IMR-90 (cell line): ENCODE measurements around the gene EVL. TPM values are rescaled to one million over a fixed set of nuclear protein-coding genes. Genes with fewer than 3 reads are reported as not detected.

Source experiments
- ATAC-seq: fragments of 200-7000 bp; cut with Tn5 transposase; 2 replicates; pipeline ENCODE4 v1.9.1; 2020; ENCODE audit warnings: low read depth, mild to moderate bottlenecking, moderate library complexity
- BruUV-seq: library from RNA; stranded (reverse); fragments of 400-500 nt; replicated peaks from 2 replicates; lab custom pipeline; 2021; lab: Mats Ljungman, UMichigan
- CTCF ChIA-PET: fragments of 300-600 bp; formaldehyde crosslinking; extraction: SDS; loops from one replicate; lab custom pipeline; 2021; ENCODE audit warnings: antibody characterized with exemption; lab: Yijun Ruan, JAX
- POLR2A ChIA-PET: fragments of 300-600 bp; sonication (Branson Sonifier 250); formaldehyde crosslinking; loops from one replicate; lab custom pipeline; 2022; ENCODE audit warnings: antibody characterized with exemption; ENCODE audit not compliant: unreplicated experiment; lab: Charles Lee
- DNase-seq: peaks from one replicate; pipeline ENCODE4 v3.0.0; 2013
- H2AFZ ChIP-seq: replicated peaks from 2 replicates; pipeline ENCODE3; 2013; ENCODE audit warnings: low read length, mild to moderate bottlenecking; ENCODE audit not compliant: poor library complexity
- H2AK5ac ChIP-seq: 2 replicates; pipeline ENCODE4 v1.6.1; 2013; ENCODE audit warnings: low read depth, low read length, inconsistent platforms
- H2AK9ac ChIP-seq: replicated peaks from 2 replicates; pipeline ENCODE3; 2013; ENCODE audit warnings: mild to moderate bottlenecking, low read depth, low read length, moderate library complexity; ENCODE audit not compliant: poor library complexity
- H2BK120ac ChIP-seq: 2 replicates; pipeline ENCODE4 v1.6.1; 2013; ENCODE audit warnings: low read depth, low read length, inconsistent platforms
- H2BK15ac ChIP-seq: 3 replicates; pipeline ENCODE4 v1.6.1; 2013; ENCODE audit warnings: low read depth, low read length, inconsistent platforms
- H2BK20ac ChIP-seq: 2 replicates; pipeline ENCODE4 v1.6.1; 2013; ENCODE audit warnings: low read depth, mild to moderate bottlenecking, inconsistent platforms, low read length, moderate library complexity
- H2BK5ac ChIP-seq: 2 replicates; pipeline ENCODE4 v1.6.1; 2013; ENCODE audit warnings: mild to moderate bottlenecking, low read depth, low read length, inconsistent platforms; ENCODE audit not compliant: poor library complexity, severe bottlenecking
- H3K14ac ChIP-seq: replicated peaks from 2 replicates; pipeline ENCODE4 v1.6.1; 2013; ENCODE audit warnings: low read depth, low read length, inconsistent platforms
- H3K18ac ChIP-seq: 2 replicates; pipeline ENCODE4 v1.6.1; 2013; ENCODE audit warnings: low read depth, low read length, control low read depth
- H3K23ac ChIP-seq: 2 replicates; pipeline ENCODE4 v1.6.1; 2013; ENCODE audit warnings: low read depth, low read length, inconsistent platforms
- H3K27ac ChIP-seq: 2 replicates; pipeline ENCODE4 v1.5.1; 2013; ENCODE audit warnings: mild to moderate bottlenecking, control low read depth, low read length; ENCODE audit not compliant: insufficient read depth
- H3K27me3 ChIP-seq: 2 replicates; pipeline ENCODE4 v1.6.1; 2013; ENCODE audit warnings: low read length; ENCODE audit not compliant: control insufficient read depth, insufficient read depth
- H3K36me3 ChIP-seq: 2 replicates; pipeline ENCODE4 v1.6.1; 2013; ENCODE audit warnings: low read length, mixed read lengths; ENCODE audit not compliant: control insufficient read depth, insufficient read depth
- H3K4ac ChIP-seq: 2 replicates; pipeline ENCODE4 v1.6.1; 2013; ENCODE audit warnings: low read depth, low read length, inconsistent platforms
- H3K4me1 ChIP-seq: 2 replicates; pipeline ENCODE4 v1.6.1; 2013; ENCODE audit warnings: low read length, mixed read lengths; ENCODE audit not compliant: control insufficient read depth, insufficient read depth
- H3K4me2 ChIP-seq: 2 replicates; pipeline ENCODE4 v1.6.1; 2013; ENCODE audit warnings: low read depth, mild to moderate bottlenecking, control low read depth, low read length, moderate library complexity
- H3K4me3 ChIP-seq: 2 replicates; pipeline ENCODE4 v1.5.1; 2013; ENCODE audit warnings: low read depth, mild to moderate bottlenecking, control low read depth, low read length, moderate library complexity; ENCODE audit not compliant: insufficient read depth
- H3K56ac ChIP-seq: 2 replicates; pipeline ENCODE4 v1.6.1; 2013; ENCODE audit warnings: low read length, inconsistent platforms; ENCODE audit not compliant: insufficient read depth; ENCODE audit errors: extremely low read depth
- H3K79me1 ChIP-seq, 2 experiments: 2 replicates each; pipeline ENCODE4 v1.6.1; 2013; ENCODE audit warnings: low read length in 2 of 2, inconsistent platforms in 1 of 2, low read depth in 1 of 2
- H3K9ac ChIP-seq: 2 replicates; pipeline ENCODE4 v1.6.1; 2013; ENCODE audit warnings: low read depth, low read length, control low read depth
- H3K9me1 ChIP-seq: 2 replicates; pipeline ENCODE4 v1.6.1; 2013; ENCODE audit warnings: low read length, inconsistent platforms; ENCODE audit not compliant: insufficient read depth
- H3K9me3 ChIP-seq: 2 replicates; pipeline ENCODE4 v1.6.1; 2013; ENCODE audit warnings: low read length; ENCODE audit not compliant: control insufficient read depth, insufficient read depth
- H4K20me1 ChIP-seq: 2 replicates; pipeline ENCODE4 v1.6.1; 2013; ENCODE audit warnings: low read length, inconsistent platforms; ENCODE audit not compliant: insufficient read depth
- H4K5ac ChIP-seq: 2 replicates; pipeline ENCODE4 v1.6.1; 2013; ENCODE audit warnings: mild to moderate bottlenecking, low read depth, low read length, control low read depth
- H4K8ac ChIP-seq, 2 experiments: 2 replicates each; pipeline ENCODE4 v1.6.1; 2013; ENCODE audit warnings: low read depth in 2 of 2, low read length in 2 of 2, control low read depth in 1 of 2, inconsistent platforms in 1 of 2
- H4K91ac ChIP-seq: 2 replicates; pipeline ENCODE4 v1.6.1; 2013; ENCODE audit warnings: low read depth, low read length, inconsistent platforms; ENCODE audit not compliant: insufficient read depth
- FOS ChIP-seq: fragments of 150-350 bp; IDR thresholded peaks from 2 replicates; pipeline ENCODE4 v1.6.1; 2016; ENCODE audit warnings: low read depth, low read length
- NFE2L2 ChIP-seq: fragments of 150-350 bp; IDR thresholded peaks from 2 replicates; pipeline ENCODE4 v1.6.1; 2016; ENCODE audit warnings: low read depth, mild to moderate bottlenecking, low read length
- RAD21 ChIP-seq: IDR thresholded peaks from 2 replicates; pipeline ENCODE4 v1.6.1; 2012; ENCODE audit warnings: low read length, improper control_type of control experiment
- RCOR1 ChIP-seq: IDR thresholded peaks from 2 replicates; pipeline ENCODE4 v1.6.1; 2012; ENCODE audit warnings: mild to moderate bottlenecking, low read length, improper control_type of control experiment; ENCODE audit not compliant: insufficient replicate concordance
- SMC3 ChIP-seq: fragments of 150-350 bp; IDR thresholded peaks from 2 replicates; pipeline ENCODE4 v1.6.1; 2016; ENCODE audit warnings: low read depth, mild to moderate bottlenecking, antibody characterized with exemption, low read length, moderate library complexity
- WGBS, 2 experiments: methylation state at CpG; one replicate each; pipeline versions ENCODE4 v1.1.5 to v1.1.7; 2013; ENCODE audit warnings: missing lambda C conversion rate in 2 of 2; ENCODE audit not compliant: insufficient read length in 1 of 2; ENCODE audit errors: extremely low coverage in 2 of 2; 5-methylcytosine and 5-hydroxymethylcytosine counted together
- dilution Hi-C: fragments of 300-500 bp; cut with HindIII; formaldehyde crosslinking; loops from one replicate; pipeline ENCODE4 v1.14.3; 2018; ENCODE audit warnings: low sequenced_read_pairs; ENCODE audit not compliant: unreplicated experiment
- in situ Hi-C: fragments of 300-500 bp; cut with MboI; formaldehyde crosslinking; loops from 3 replicates; pipeline ENCODE4 v1.14.3; 2019; ENCODE audit warnings: low sequenced_read_pairs, inconsistent platforms, mixed read lengths
- intact Hi-C: fragments of 100-400 bp; cut with micrococcal nuclease; formaldehyde crosslinking; loops from 2 replicates; pipeline ENCODE4 v1.10.0; 2022
- polyA plus RNA-seq, 3 experiments: library from polyadenylated mRNA; depleted of rRNA; stranded (reverse); fragments of >200 nt; gene quantifications; 2 replicates each; pipeline ENCODE4 v1.2.3, GENCODE V29; 2012; ENCODE audit warnings: low replicate concordance in 1 of 3
- total RNA-seq: library from RNA; depleted of rRNA; stranded (reverse); fragments of >200 nt; gene quantifications from 2 replicates; pipeline ENCODE4 v1.2.3, GENCODE V29; 2012

Gene EVL
- total and polyA plus RNA-seq, 2 of the 4 experiments (the other 2 are of a cell fraction) = 7.2 to 36.5 TPM

GRCh38 chr14:100086361-100086760, 21.1 kb downstream of the EVL start:
- H3K9me1 ChIP-seq = no peaks in the 10 kb centered on the region
- H2BK5ac ChIP-seq = no peak overlapping the region
- TF ChIP-seq NFE2L2 (no peak), FOS (no peak), RCOR1 (no peak), RAD21 (no peak), SMC3 (no peak)
- DNase-seq = no peak
- H3K9me3 ChIP-seq = no peaks in the 10 kb centered on the region
- no peak overlapping the region for H3K56ac ChIP-seq
- H2AK9ac ChIP-seq = no peak overlapping the region
- H3K4me1 ChIP-seq = no peaks in the 10 kb centered on the region
- H3K4me3 ChIP-seq = no peak overlapping the region
- no peak overlapping the region for H3K18ac ChIP-seq
- no peak overlapping the region for H3K27ac ChIP-seq
- dilution Hi-C loops (no loop called here), in situ Hi-C loops (no loop called here), intact Hi-C loops (no loop called here)
- H4K8ac ChIP-seq = no peak overlapping the region
- no peaks in the 10 kb centered on the region for H3K27me3 ChIP-seq
- no peak overlapping the region for H2BK20ac ChIP-seq
- H3K23ac ChIP-seq = no peak overlapping the region
- no TSS peak for BruUV-seq
- no peak overlapping the region for H3K14ac ChIP-seq
- no peak overlapping the region for H2BK15ac ChIP-seq
- ATAC-seq = no peak
- no peak overlapping the region for H2AK5ac ChIP-seq
- CTCF ChIA-PET = no interaction called here
- H3K79me1 ChIP-seq = peaks cover 4 to 12% of the 10 kb centered on the region in 2 experiments; a peak in 2 of 4 replicates
- no peaks in the 10 kb centered on the region; the same call in 1 of the 2 replicates for H4K20me1 ChIP-seq
- no peak overlapping the region for H3K4ac ChIP-seq
- no peak overlapping the region for H2BK120ac ChIP-seq
- H4K5ac ChIP-seq = no peak overlapping the region
- no peak overlapping the region for H3K4me2 ChIP-seq
- POLR2A ChIA-PET = no interaction called here
- no peak overlapping the region for H3K9ac ChIP-seq
- H3K36me3 ChIP-seq = peaks cover 4% of the 10 kb centered on the region; the same call in 1 of the 2 replicates
- H4K91ac ChIP-seq = no peak overlapping the region
- no CpG with 5 or more reads among the region's 5 CpGs for WGBS, 2 experiments
- no peak overlapping the region for H2AFZ ChIP-seq
